GM10266 (cell line): ENCODE results near the gene ST7.
"Not testable (repeated sequence)": the region's sequence is repeated elsewhere in the genome, so short reads cannot be mapped to it uniquely, and the experiment has no call there.

Experiments
- DNase-seq: peaks from one replicate; pipeline ENCODE4 v3.0.0; 2012; ENCODE audit errors: extremely low spot score
- CTCF ChIP-seq: IDR thresholded peaks from 2 replicates; pipeline ENCODE4 v1.5.1; 2012; ENCODE audit warnings: mild to moderate bottlenecking, low read depth; ENCODE audit not compliant: control insufficient read depth, insufficient read depth; ENCODE audit errors: missing control alignments

Gene ST7

GRCh38 chr7:117241088-117241487 is 287.8 kb downstream of the ST7 start:
- no peak for DNase-seq
- no peak for TF ChIP-seq CTCF

GRCh38 chr7:117243390-117243789 is 290.1 kb downstream of the ST7 start:
- no peak for TF ChIP-seq CTCF

DNA sequence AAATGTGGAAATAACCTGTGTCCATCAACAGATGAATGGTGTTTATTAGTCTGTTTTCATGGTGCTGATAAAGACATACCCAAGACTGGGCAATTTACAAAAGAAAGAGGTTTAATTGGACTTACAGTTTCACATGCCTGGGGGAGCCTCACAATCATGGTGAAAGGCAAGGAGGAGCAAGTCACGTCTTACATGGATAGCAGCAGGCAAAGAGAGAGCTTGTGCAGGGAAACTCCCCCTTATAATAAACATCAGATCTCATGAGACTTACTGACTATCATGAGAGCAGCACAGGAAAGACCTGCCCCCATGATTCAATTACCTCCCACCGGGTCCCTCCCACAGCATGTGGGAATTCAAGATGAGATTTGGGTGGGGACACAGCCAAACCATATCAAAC is 292.4 kb downstream of the ST7 start:
- DNase-seq = not testable (repeated sequence)

More at GRCh38 chr7:117243390-117243789, 290.1 kb downstream of the ST7 start:
- no peak for DNase-seq

GRCh38 chr7:117247809-117248208 is 294.5 kb downstream of the ST7 start:
- TF ChIP-seq CTCF = no peak
- no peak for DNase-seq

DNA sequence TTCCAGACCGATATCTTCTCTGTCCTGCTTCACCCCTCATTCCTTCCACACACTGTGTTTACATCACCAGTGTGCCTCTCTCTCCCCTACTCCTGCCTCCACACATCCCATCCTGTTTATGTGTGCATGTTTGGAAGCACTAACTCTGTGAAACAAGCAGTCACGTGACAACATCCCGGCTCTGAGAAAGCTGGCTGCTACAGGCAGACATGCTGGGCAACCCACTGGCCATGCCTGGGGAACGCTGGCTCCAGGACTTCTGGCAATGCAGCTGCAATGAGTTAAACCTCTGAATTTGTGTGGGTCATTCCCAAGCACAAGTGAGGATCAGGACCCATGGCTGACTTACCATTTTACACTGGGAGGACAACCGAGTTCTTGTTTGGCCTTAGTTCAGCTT is 295.5 kb downstream of the ST7 start:
- TF ChIP-seq CTCF = no peak
- DNase-seq = no peak

DNA sequence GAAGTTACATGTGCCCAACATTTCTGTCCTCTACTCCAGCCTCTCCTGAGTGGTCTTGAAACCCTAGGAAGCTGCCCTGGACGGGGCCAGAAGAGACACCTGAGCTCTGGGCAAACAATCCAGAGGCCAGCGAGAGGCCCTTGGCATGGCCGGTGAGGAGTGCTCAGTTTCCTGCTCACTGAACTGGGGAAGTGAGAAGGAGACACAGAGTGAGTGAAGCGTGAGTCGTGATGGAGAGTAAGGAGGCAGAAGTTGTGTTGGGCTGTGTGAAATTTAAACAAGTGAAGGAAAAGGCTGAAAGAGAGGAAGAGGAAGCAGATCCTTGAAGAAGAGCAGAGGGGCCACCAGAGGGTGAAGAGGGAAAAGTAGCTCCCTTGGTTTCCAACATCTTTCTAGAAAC is 296.4 kb downstream of the ST7 start:
- no peak for DNase-seq
- no peak for TF ChIP-seq CTCF

DNA sequence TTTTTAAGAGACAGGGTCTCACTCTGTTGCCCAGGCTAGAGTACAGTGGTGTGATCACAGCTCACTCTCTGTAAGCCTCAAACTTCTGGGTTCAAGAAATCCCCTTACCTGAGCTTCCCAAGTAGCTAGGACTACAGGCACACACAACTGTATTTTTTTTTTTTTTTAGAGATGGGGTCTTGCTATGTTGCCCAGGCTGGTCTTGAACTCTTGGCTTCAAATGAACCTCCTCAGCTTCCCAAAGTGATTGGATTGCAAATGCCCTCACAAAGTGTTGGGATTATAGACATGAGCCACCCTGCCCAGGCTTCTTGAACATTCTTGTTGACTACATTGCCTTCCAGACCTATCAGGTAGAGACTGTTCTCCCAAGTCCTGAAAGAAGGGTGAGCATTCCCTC is 296.9 kb downstream of the ST7 start:
- no peak for DNase-seq
- TF ChIP-seq CTCF = no peak

GRCh38 chr7:117250801-117251200 is 297.5 kb downstream of the ST7 start:
- no peak for DNase-seq
- TF ChIP-seq CTCF = no peak
